Effector CD8-positive, alpha-beta T cell (primary cell): ENCODE results near the gene MS4A1.
"Not testable (repeated sequence)": the region's sequence is repeated elsewhere in the genome, so short reads cannot be mapped to it uniquely, and the experiment has no call there.

Experiments
- DNase-seq: peaks from one replicate; lab custom pipeline; 2025; lab: John Stamatoyannopoulos, UW

MS4A1 gene

GRCh38 chr11:60502221-60502775, 46.7 kb downstream of the MS4A1 start:
- DNase-seq, result no peak

- no peak for DNase-seq
Observed at GRCh38 chr11:60504219-60504905, 48.7 kb downstream of the MS4A1 start.

- not testable (repeated sequence) for DNase-seq
Observed at GRCh38 chr11:60509609-60510008, 54.0 kb downstream of the MS4A1 start.

GRCh38 chr11:60510209-60510608, 54.6 kb downstream of the MS4A1 start:
- not testable (repeated sequence) for DNase-seq

GRCh38 chr11:60511393-60511792, 55.7 kb downstream of the MS4A1 start:
- DNase-seq, result no peak

GRCh38 chr11:60512651-60513225, 57.1 kb downstream of the MS4A1 start:
- DNase-seq, result no peak

GRCh38 chr11:60513496-60514460, 58.1 kb downstream of the MS4A1 start:
- no peak for DNase-seq

- DNase-seq, result no peak
Observed at GRCh38 chr11:60515144-60515855, 59.7 kb downstream of the MS4A1 start, which contains the start of gene MS4A13. TSS of gene MS4A13 (plus strand) at chr11:60515392. CDS start at chr11:60518084, 2,692 bp downstream.
